GM18951 (cell line): ENCODE measurements around the gene NRXN3.

Source experiments
- POLR2A ChIP-seq: IDR thresholded peaks from 4 replicates; pipeline ENCODE4 v1.6.1; 2011; ENCODE audit warnings: mild to moderate bottlenecking; ENCODE audit not compliant: insufficient read length, insufficient read depth; ENCODE audit errors: extremely low read depth
- in situ Hi-C: fragments of 300-500 bp; cut with MboI; formaldehyde crosslinking; loops from one replicate; pipeline ENCODE4 v1.12.0; 2022; ENCODE audit warnings: low sequenced_read_pairs, mixed read lengths, inconsistent platforms; ENCODE audit not compliant: unreplicated experiment

Gene NRXN3

GRCh38 chr14:79578470-79578869 lies 1408.3 kb downstream of the NRXN3 start:
- no peak for TF ChIP-seq POLR2A
- in situ Hi-C loops: no loop called here

- in situ Hi-C loops: no loop called here
- no peak for TF ChIP-seq POLR2A
These were observed 1410.2 kb downstream of the NRXN3 start for GRCh38 chr14:79580414-79580813.

GRCh38 chr14:79580906-79581305 lies 1410.7 kb downstream of the NRXN3 start:
- in situ Hi-C loops: no loop called here
- TF ChIP-seq POLR2A: no peak

- TF ChIP-seq POLR2A: no peak
- in situ Hi-C loops: no loop called here
These were observed 1411.9 kb downstream of the NRXN3 start for GRCh38 chr14:79581912-79582576.

- no peak for TF ChIP-seq POLR2A
- in situ Hi-C loops: no loop called here
These were observed 1413.7 kb downstream of the NRXN3 start for GRCh38 chr14:79583738-79584408.

- no peak for TF ChIP-seq POLR2A
- in situ Hi-C loops: no loop called here
These were observed 1414.5 kb downstream of the NRXN3 start for GRCh38 chr14:79584679-79585078.

GRCh38 chr14:79585845-79586244 lies 1415.7 kb downstream of the NRXN3 start:
- no peak for TF ChIP-seq POLR2A
- in situ Hi-C loops: no loop called here

- in situ Hi-C loops: no loop called here
- TF ChIP-seq POLR2A: no peak
These were observed 1416.2 kb downstream of the NRXN3 start for GRCh38 chr14:79586416-79586815.

GRCh38 chr14:79586989-79587598 lies 1416.9 kb downstream of the NRXN3 start:
- in situ Hi-C loops: no loop called here
- TF ChIP-seq POLR2A: no peak

GRCh38 chr14:79587875-79588274 lies 1417.7 kb downstream of the NRXN3 start:
- TF ChIP-seq POLR2A: no peak
- in situ Hi-C loops: no loop called here

GRCh38 chr14:79588398-79588797 lies 1418.2 kb downstream of the NRXN3 start:
- in situ Hi-C loops: no loop called here
- TF ChIP-seq POLR2A: no peak

- TF ChIP-seq POLR2A: no peak
- in situ Hi-C loops: no loop called here
These were observed 1426.4 kb downstream of the NRXN3 start for GRCh38 chr14:79596551-79596950.

- in situ Hi-C loops: no loop called here
- TF ChIP-seq POLR2A: no peak
These were observed 1427.4 kb downstream of the NRXN3 start for GRCh38 chr14:79597566-79597965.

GRCh38 chr14:79598339-79598738 lies 1428.2 kb downstream of the NRXN3 start:
- in situ Hi-C loops: no loop called here
- no peak for TF ChIP-seq POLR2A

GRCh38 chr14:79599239-79599638 lies 1429.1 kb downstream of the NRXN3 start:
- TF ChIP-seq POLR2A: no peak
- in situ Hi-C loops: no loop called here
